Activated naive CD4-positive, alpha-beta T cell treated with Interleukin-2 at 50 U/mL for 16 hours (primary cell): ENCODE data around the gene NCSTN.
"Not testable (repeated sequence)": the region's sequence is repeated elsewhere in the genome, so short reads cannot be mapped to it uniquely, and the experiment has no call there.

Experiments
- DNase-seq: peaks from one replicate; pipeline ENCODE4 v3.0.0-alpha.2; 2020

The NCSTN gene

GRCh38 chr1:160373696-160374095 lies 30.5 kb downstream of the NCSTN start:
- no peak for DNase-seq

GRCh38 chr1:160374306-160375110 lies 31.3 kb downstream of the NCSTN start:
- no peak for DNase-seq

- DNase-seq, result no peak
Measured at GRCh38 chr1:160375788-160376524, 32.8 kb downstream of the NCSTN start.

- no peak for DNase-seq
Measured at GRCh38 chr1:160376525-160377131, 33.4 kb downstream of the NCSTN start.

- no peak for DNase-seq
Measured at GRCh38 chr1:160377585-160378206, 34.5 kb downstream of the NCSTN start.

GRCh38 chr1:160384812-160385211 lies 41.6 kb downstream of the NCSTN start:
- DNase-seq, result not testable (repeated sequence)

- DNase-seq, result not testable (repeated sequence)
Measured at GRCh38 chr1:160388406-160388805, 45.2 kb downstream of the NCSTN start.

GRCh38 chr1:160394673-160395072 lies 51.5 kb downstream of the NCSTN start:
- no peak for DNase-seq

- no peak for DNase-seq
Measured at GRCh38 chr1:160397651-160398050, 54.5 kb downstream of the NCSTN start.

- DNase-seq, result no peak
Measured at GRCh38 chr1:160398823-160399222, 55.6 kb downstream of the NCSTN start.

- no peak for DNase-seq
Measured at GRCh38 chr1:160399544-160400222, 56.5 kb downstream of the NCSTN start.

GRCh38 chr1:160400223-160400645 lies 57.1 kb downstream of the NCSTN start, which contains the start of gene VANGL2:
Gene VANGL2, plus strand, starts transcription at chr1:160400564. Its CDS starts 15,274 bp downstream, at chr1:160415838.
- peak; percentile 28 for DNase-seq

GRCh38 chr1:160400646-160401486 lies 57.7 kb downstream of the NCSTN start:
- no peak for DNase-seq

- no peak for DNase-seq
Measured at GRCh38 chr1:160401487-160401805, 58.3 kb downstream of the NCSTN start.

- DNase-seq, result no peak
Measured at GRCh38 chr1:160402001-160402795, 59.0 kb downstream of the NCSTN start.

GRCh38 chr1:160403244-160403643 lies 60.1 kb downstream of the NCSTN start:
- no peak for DNase-seq

GRCh38 chr1:160404094-160404493 lies 60.9 kb downstream of the NCSTN start:
- no peak for DNase-seq

GRCh38 chr1:160405331-160405877 lies 62.2 kb downstream of the NCSTN start:
- no peak for DNase-seq

- no peak for DNase-seq
Measured at GRCh38 chr1:160406131-160406968, 63.2 kb downstream of the NCSTN start.
